BLaER1 treated with 17β-estradiol and CSF1 and Interleukin-3, amounts not matched to agents 10 nM and 100 nM (cell line): ENCODE results near the gene METTL24.
A peak's percentile ranks its signal among the peaks of the same experiment; 100 is the strongest.

Experiments used
- H3K27ac ChIP-seq, 11 experiments: shearing (Covaris generic); formaldehyde crosslinking; 2 replicates each; pipeline ENCODE4 v1.8.1; 2022
- H3K27me3 ChIP-seq, 11 experiments: shearing (Covaris generic); formaldehyde crosslinking; 2 replicates each; pipeline ENCODE4 v1.8.1; 2022
- H3K36me3 ChIP-seq, 11 experiments: shearing (Covaris generic); formaldehyde crosslinking; 2 replicates each; pipeline ENCODE4 v1.8.1; 2022
- H3K4me1 ChIP-seq, 10 experiments: shearing (Covaris generic); formaldehyde crosslinking; 2 replicates each; pipeline ENCODE4 v1.8.1; 2022
- H3K4me2 ChIP-seq, 11 experiments: shearing (Covaris generic); formaldehyde crosslinking; 2 replicates each; pipeline ENCODE4 v1.8.1; 2022
- H3K4me3 ChIP-seq, 10 experiments: shearing (Covaris generic); formaldehyde crosslinking; 2 replicates each; pipeline ENCODE4 v1.8.1; 2022
- H3K9ac ChIP-seq, 11 experiments: shearing (Covaris generic); formaldehyde crosslinking; 2 replicates each; pipeline ENCODE4 v1.8.1; 2022
- H3K9me3 ChIP-seq, 11 experiments: shearing (Covaris generic); formaldehyde crosslinking; replicated peaks in 1 of 11; 2 replicates each; pipeline ENCODE4 v1.8.1; 2022
- H4K20me1 ChIP-seq, 11 experiments: shearing (Covaris generic); formaldehyde crosslinking; 2 replicates each; pipeline ENCODE4 v1.8.1; 2022
- Cebpa-rat ChIP-seq, 11 experiments: shearing (Covaris generic); IDR thresholded peaks; 2 replicates each; pipeline ENCODE4 v1.8.1; 2022

Gene METTL24

GRCh38 chr6:110325197-110325596 lies 33.0 kb downstream of the METTL24 start:
- Histone ChIP-seq H3K4me3 (no peak overlapping the region), H3K9ac (no peak overlapping the region), H3K4me1 (peaks cover 18 to 23% (median 20%) of the 10 kb centered on the region in 10 experiments; a peak in 19 of 20 replicates), H3K27me3 (no peaks in the 10 kb centered on the region), H3K27ac (no peak overlapping the region), H3K36me3 (no peaks in the 10 kb centered on the region), H4K20me1 (no peaks in the 10 kb centered on the region), H3K9me3 (no peaks in the 10 kb centered on the region), H3K4me2 (no peak overlapping the region)
- no peak for TF ChIP-seq Cebpa-rat (IDR thresholded peaks at IDR 0.05)

GRCh38 chr6:110324548-110324947 lies 33.6 kb downstream of the METTL24 start:
- Histone ChIP-seq H3K4me2 (no peak overlapping the region), H4K20me1 (no peaks in the 10 kb centered on the region), H3K27ac (no peak overlapping the region)

GRCh38 chr6:110323258-110323657 lies 34.9 kb downstream of the METTL24 start:
- TF ChIP-seq Cebpa-rat (IDR thresholded peaks at IDR 0.05): no peak
- H3K27ac ChIP-seq: no peak overlapping the region
- peak overlapping the region; percentile 16 to 78 (median 45); a peak in 21 of 22 replicates for H3K4me2 ChIP-seq
- H3K9me3 ChIP-seq: no peaks in the 10 kb centered on the region
- no peak overlapping the region for H3K9ac ChIP-seq
- no peaks in the 10 kb centered on the region for H3K27me3 ChIP-seq
- no peak overlapping the region for H3K4me3 ChIP-seq
- no peaks in the 10 kb centered on the region for H4K20me1 ChIP-seq
- no peaks in the 10 kb centered on the region for H3K36me3 ChIP-seq
- peaks cover 18 to 23% (median 20%) of the 10 kb centered on the region in 10 experiments; a peak in 19 of 20 replicates for H3K4me1 ChIP-seq

More at GRCh38 chr6:110324548-110324947, 33.6 kb downstream of the METTL24 start:
- Histone ChIP-seq H3K9me3 (no peaks in the 10 kb centered on the region), H3K9ac (no peak overlapping the region), H3K4me3 (no peak overlapping the region), H3K36me3 (no peaks in the 10 kb centered on the region), H3K4me1 (peaks cover 18 to 23% (median 20%) of the 10 kb centered on the region in 10 experiments; a peak in 19 of 20 replicates), H3K27me3 (no peaks in the 10 kb centered on the region)
- no peak for TF ChIP-seq Cebpa-rat (IDR thresholded peaks at IDR 0.05)

- Histone ChIP-seq H3K9ac (peak overlapping the region in 3 of 11 experiments; percentile 32 to 36 (median 32); a peak in 3 of 22 replicates), H3K36me3 (no peaks in the 10 kb centered on the region), H3K4me2 (peak overlapping the region; percentile 16 to 78 (median 45); a peak in 21 of 22 replicates), H3K27me3 (no peaks in the 10 kb centered on the region), H3K27ac (peak overlapping the region in 5 of 11 experiments; percentile 19 to 60 (median 46); a peak in 7 of 22 replicates), H3K4me3 (peak overlapping the region in 2 of 10 experiments; percentile 16 to 24; a peak in 3 of 20 replicates), H3K4me1 (peaks cover 18 to 23% (median 20%) of the 10 kb centered on the region in 10 experiments; a peak in 19 of 20 replicates), H3K9me3 (no peaks in the 10 kb centered on the region), H4K20me1 (no peaks in the 10 kb centered on the region)
- no peak for TF ChIP-seq Cebpa-rat (IDR thresholded peaks at IDR 0.05)
Measured at GRCh38 chr6:110322874-110323242, 35.3 kb downstream of the METTL24 start.

- no peaks in the 10 kb centered on the region for H3K9me3 ChIP-seq
Measured at GRCh38 chr6:110322151-110322873, 35.8 kb downstream of the METTL24 start.

GRCh38 chr6:110320307-110320706 lies 37.8 kb downstream of the METTL24 start:
- TF ChIP-seq Cebpa-rat (IDR thresholded peaks at IDR 0.05): no peak
- H3K36me3 ChIP-seq: no peaks in the 10 kb centered on the region
- no peak overlapping the region for H3K4me3 ChIP-seq
- no peak overlapping the region for H3K4me2 ChIP-seq
- peaks cover 18 to 23% (median 20%) of the 10 kb centered on the region in 10 experiments; a peak in 19 of 20 replicates for H3K4me1 ChIP-seq
- H3K9ac ChIP-seq: no peak overlapping the region
- no peaks in the 10 kb centered on the region for H3K27me3 ChIP-seq
- H3K27ac ChIP-seq: no peak overlapping the region
- no peaks in the 10 kb centered on the region for H3K9me3 ChIP-seq
- no peaks in the 10 kb centered on the region for H4K20me1 ChIP-seq

More at GRCh38 chr6:110322151-110322873, 35.8 kb downstream of the METTL24 start:
- Histone ChIP-seq H3K27ac (peak overlapping the region in 5 of 11 experiments; percentile 19 to 60 (median 46); a peak in 7 of 22 replicates), H3K4me1 (peaks cover 18 to 23% (median 20%) of the 10 kb centered on the region in 10 experiments; a peak in 19 of 20 replicates), H4K20me1 (no peaks in the 10 kb centered on the region), H3K4me3 (peak overlapping the region in 2 of 10 experiments; percentile 16 to 24; a peak in 3 of 20 replicates), H3K9ac (peak overlapping the region in 3 of 11 experiments; percentile 32 to 36 (median 32); a peak in 3 of 22 replicates), H3K27me3 (no peaks in the 10 kb centered on the region), H3K4me2 (peak overlapping the region; percentile 16 to 78 (median 48); a peak in 21 of 22 replicates), H3K36me3 (no peaks in the 10 kb centered on the region)
- no peak for TF ChIP-seq Cebpa-rat (IDR thresholded peaks at IDR 0.05)

GRCh38 chr6:110319843-110320242 lies 38.3 kb downstream of the METTL24 start:
- no peaks in the 10 kb centered on the region for H3K36me3 ChIP-seq
- H3K9ac ChIP-seq: no peak overlapping the region
- H3K9me3 ChIP-seq: no peaks in the 10 kb centered on the region
- H3K4me3 ChIP-seq: no peak overlapping the region
- H3K4me1 ChIP-seq: peaks cover 18 to 23% (median 20%) of the 10 kb centered on the region in 10 experiments; a peak in 19 of 20 replicates
- no peak overlapping the region for H3K27ac ChIP-seq
- TF ChIP-seq Cebpa-rat (IDR thresholded peaks at IDR 0.05): no peak
- H4K20me1 ChIP-seq: no peaks in the 10 kb centered on the region
- no peaks in the 10 kb centered on the region for H3K27me3 ChIP-seq
- H3K4me2 ChIP-seq: no peak overlapping the region

GRCh38 chr6:110319381-110319780 lies 38.8 kb downstream of the METTL24 start:
- peaks cover 18 to 23% (median 20%) of the 10 kb centered on the region in 10 experiments; a peak in 19 of 20 replicates for H3K4me1 ChIP-seq
- no peak for TF ChIP-seq Cebpa-rat (IDR thresholded peaks at IDR 0.05)
- no peaks in the 10 kb centered on the region for H3K27me3 ChIP-seq
- no peaks in the 10 kb centered on the region for H3K36me3 ChIP-seq
- no peak overlapping the region for H3K9ac ChIP-seq
- no peak overlapping the region for H3K27ac ChIP-seq
- no peaks in the 10 kb centered on the region for H4K20me1 ChIP-seq
- H3K4me3 ChIP-seq: no peak overlapping the region
- no peaks in the 10 kb centered on the region for H3K9me3 ChIP-seq
- H3K4me2 ChIP-seq: no peak overlapping the region

- Histone ChIP-seq H3K27me3 (no peaks in the 10 kb centered on the region), H3K4me2 (no peak overlapping the region), H3K4me1 (peaks cover 18 to 23% (median 20%) of the 10 kb centered on the region in 10 experiments; a peak in 19 of 20 replicates), H3K36me3 (no peaks in the 10 kb centered on the region), H3K27ac (no peak overlapping the region), H3K9ac (no peak overlapping the region), H3K9me3 (no peaks in the 10 kb centered on the region), H3K4me3 (no peak overlapping the region), H4K20me1 (no peaks in the 10 kb centered on the region)
- no peak for TF ChIP-seq Cebpa-rat (IDR thresholded peaks at IDR 0.05)
Measured at GRCh38 chr6:110318971-110319370, 39.2 kb downstream of the METTL24 start.
